Central memory CD4-positive, alpha-beta T cell (primary cell): ENCODE measurements around the gene ARF3.

ENCODE experiments used
- DNase-seq: peaks from one replicate; pipeline ENCODE4 v3.0.0; 2022

The ARF3 gene

DNA sequence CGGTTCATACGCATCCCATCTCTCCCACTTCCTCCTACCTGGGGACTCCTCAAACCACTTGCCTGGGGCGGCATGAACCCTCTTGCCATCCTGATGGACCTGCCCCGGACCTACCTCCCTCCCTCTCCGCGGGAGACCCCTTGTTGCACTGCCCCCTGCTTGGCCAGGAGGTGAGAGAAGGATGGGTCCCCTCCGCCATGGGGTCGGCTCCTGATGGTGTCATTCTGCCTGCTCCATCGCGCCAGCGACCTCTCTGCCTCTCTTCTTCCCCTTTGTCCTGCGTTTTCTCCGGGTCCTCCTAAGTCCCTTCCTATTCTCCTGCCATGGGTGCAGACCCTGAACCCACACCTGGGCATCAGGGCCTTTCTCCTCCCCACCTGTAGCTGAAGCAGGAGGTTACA is 24.5 kb upstream of the ARF3 start:
- no peak for DNase-seq

DNA sequence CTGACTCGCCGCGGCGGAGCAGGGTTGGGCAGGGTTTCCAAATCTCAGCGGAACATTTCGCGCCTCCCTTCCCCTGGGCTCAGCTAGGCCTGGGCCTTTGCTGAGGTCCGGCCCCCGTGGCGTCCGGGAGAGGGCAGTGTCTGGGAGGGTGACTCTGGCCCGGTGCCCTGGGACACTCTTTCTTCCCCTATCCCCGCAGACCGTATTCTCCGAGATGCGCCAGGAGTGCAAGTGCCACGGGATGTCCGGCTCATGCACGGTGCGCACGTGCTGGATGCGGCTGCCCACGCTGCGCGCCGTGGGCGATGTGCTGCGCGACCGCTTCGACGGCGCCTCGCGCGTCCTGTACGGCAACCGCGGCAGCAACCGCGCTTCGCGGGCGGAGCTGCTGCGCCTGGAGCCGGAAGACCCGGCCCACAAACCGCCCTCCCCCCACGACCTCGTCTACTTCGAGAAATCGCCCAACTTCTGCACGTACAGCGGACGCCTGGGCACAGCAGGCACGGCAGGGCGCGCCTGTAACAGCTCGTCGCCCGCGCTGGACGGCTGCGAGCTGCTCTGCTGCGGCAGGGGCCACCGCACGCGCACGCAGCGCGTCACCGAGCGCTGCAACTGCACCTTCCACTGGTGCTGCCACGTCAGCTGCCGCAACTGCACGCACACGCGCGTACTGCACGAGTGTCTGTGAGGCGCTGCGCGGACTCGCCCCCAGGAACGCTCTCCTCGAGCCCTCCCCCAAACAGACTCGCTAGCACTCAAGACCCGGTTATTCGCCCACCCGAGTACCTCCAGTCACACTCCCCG is 23.9 kb upstream of the ARF3 start:
- DNase-seq: peak; percentile 72

DNA sequence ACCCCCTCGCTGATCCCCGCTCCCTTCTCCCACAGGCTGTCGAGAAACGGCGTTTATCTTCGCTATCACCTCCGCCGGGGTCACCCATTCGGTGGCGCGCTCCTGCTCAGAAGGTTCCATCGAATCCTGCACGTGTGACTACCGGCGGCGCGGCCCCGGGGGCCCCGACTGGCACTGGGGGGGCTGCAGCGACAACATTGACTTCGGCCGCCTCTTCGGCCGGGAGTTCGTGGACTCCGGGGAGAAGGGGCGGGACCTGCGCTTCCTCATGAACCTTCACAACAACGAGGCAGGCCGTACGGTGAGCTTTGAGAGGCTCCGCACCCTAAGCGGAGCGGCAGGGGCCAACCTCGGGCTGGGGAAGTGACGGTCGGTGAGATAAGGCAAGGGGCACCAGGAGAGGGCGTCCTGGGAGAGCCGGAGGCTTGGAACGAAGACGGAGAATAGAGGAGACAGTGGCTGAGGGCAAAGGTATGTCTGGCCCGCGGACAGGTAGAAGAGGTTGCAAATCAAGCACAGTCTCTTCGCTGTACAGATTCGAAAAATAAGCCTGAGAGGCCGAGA is 23.2 kb upstream of the ARF3 start:
- no peak for DNase-seq

DNA sequence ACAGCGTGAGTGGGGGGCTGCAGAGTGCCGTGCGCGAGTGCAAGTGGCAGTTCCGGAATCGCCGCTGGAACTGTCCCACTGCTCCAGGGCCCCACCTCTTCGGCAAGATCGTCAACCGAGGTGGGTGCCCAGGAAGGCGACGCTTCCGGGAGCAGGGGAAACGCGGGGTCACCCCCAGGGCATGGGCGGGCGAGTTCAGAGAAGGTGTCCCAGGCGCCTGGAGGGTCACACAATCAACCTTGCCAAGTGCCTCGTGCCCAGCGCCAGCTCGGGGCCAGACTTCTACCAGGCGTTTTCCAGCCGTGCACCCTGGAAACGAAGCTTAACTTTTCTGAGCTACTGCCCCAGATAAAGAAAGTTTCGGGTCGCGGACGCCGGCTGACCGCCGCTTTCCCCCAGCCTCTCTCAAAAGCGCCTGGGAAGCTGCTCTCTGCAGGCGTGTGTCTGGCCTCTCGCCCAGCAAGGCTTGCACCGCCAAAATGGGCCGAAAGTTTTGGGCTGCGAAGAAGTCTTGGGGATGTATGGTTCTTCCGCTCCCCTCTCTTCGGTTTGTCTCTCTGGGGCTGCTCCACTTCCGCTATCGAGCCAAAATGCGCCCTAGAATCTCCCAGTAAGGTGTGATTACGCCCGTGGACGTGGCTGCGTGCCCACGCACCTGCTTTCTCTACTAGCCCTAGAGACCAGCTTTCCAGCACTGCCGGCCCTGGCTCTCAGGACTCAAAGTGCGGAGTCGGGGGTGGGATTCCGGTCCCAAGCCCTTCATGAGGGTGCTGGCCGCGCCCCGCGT is 22.5 kb upstream of the ARF3 start:
- DNase-seq: peak; percentile 57

DNA sequence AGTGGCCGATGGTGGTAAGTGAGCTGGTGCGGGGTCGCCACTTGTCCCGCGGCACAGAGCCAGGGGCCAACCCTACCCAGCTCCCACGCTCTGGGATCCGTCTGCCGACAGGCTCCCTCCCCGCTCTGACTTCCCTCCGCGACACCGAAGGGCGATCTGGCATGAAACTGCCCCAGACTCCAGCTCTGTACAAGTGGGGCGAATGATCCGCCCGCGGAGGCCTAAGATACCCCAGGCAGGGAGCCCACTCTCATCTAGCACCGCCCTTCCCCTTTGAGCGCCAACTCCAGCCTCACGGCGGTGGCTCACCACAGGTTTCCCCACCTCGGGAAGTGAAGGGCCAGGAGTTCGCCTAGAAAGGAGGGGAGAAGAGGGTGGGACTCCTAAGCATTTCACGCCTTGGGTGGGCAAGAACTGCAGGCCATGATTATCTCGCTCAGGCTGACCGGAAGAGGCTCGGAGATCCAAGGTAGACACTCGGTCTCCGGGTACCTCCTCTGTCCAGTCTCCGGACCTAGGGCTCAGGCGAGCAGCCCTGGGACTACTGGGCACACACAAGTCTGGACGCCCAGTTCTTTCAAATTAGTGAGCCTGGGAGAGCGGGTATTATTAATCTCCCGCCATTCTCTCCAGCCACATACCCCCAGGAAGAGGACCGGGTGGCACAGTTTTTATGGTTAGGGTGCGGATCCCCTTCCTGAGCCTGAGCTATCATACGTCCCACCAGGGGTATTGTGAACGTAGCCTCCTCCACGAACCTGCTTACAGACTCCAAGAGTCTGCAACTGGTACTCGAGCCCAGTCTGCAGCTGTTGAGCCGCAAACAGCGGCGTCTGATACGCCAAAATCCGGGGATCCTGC is 21.7 kb upstream of the ARF3 start:
- no peak for DNase-seq

DNA sequence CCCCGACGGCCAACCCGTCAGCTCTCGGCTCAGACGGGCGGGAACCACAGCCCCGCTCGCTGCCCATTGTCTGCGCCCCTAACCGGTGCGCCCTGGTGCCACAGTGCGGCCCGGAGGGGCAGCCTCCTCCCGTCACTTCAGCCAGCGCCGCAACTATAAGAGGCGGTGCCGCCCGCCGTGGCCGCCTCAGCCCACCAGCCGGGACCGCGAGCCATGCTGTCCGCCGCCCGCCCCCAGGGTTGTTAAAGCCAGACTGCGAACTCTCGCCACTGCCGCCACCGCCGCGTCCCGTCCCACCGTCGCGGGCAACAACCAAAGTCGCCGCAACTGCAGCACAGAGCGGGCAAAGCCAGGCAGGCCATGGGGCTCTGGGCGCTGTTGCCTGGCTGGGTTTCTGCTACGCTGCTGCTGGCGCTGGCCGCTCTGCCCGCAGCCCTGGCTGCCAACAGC is 21.0 kb upstream of the ARF3 start, which contains the start of gene WNT1:
Gene WNT1, plus strand, starts transcription at position 32 of the 450 bp plus-strand sequence. Its CDS starts 329 bp downstream, at position 361.
- DNase-seq: no peak

DNA sequence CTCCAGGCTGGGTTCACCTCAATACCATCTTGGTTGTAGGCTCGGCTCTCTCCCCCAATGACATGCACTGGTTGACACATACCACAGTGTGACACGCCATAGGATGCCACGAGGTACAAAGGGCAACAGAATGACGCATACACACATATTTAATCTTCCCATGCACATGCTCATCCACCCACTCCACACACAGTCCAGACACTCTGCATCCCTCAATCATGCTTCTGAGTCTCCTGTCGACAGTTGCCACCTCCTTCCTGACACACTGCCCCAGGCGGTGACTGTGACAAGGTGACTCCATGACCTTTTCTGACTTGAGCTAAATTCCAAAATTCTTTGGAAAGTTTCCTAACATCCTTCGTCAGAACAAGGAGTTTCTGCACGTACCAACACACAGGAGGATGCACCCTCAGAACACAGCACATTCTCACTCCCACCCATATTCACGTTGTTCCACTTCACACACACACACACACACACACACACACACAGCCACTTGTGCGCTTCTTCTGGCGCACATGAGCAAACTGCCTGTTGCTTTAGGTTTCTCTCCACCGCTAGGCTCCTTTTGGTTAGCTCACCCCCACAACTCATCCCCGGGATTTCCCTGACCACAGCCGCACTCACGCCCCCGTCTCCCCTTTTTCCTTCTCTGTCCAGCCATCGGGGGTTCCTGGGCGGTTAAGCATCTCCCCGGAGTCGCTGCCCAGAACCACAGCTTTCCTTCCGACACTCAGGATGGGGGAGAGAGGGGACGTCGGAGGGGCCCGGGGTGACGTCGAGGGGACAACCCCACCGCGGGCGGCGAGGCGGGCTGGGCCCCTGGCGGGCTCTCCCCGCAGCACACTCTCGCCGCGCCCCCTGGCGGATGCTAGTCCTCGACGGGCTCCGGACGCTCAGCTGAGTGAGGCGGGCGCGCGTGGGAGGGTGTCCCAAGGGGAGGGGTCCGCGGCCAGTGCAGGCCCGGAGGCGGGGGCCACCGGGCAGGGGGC is 20.3 kb upstream of the ARF3 start:
- peak; percentile 76 for DNase-seq

DNA sequence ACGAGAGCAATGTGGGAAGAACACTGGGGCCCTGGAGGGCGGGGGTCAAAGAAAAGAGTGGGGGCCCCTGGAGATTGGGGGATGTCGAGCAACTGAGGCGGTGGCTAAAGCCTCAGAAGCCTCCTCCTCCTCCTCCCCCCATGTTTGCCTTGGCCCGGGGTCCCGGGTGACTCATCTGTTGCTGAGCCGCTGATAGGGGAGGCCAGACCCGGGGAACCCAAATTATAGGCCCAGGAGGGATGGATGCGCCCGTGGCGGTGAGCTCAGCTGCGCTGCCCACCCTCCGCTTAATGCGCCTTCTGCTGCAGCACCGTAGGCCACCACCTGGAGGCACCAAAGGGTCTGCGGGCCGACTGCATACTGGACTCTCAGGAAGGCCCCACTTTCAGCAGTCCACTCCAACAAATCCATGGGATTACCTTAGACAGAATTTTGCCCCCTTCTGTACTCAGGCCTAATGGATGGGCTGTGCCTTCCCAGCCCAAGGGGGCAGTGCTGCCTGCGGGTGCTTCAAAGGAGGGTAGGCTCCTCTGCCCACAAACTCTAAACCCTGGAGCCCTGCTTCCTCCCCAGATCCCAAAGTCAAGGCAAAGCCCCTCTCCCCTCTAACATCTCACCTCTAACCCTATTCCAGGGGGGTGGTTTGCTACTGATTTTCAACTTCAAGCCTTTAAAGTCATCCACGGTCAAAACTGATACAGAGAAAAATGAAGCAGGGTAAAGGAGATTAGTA is 16.8 kb upstream of the ARF3 start:
- DNase-seq: no peak

DNA sequence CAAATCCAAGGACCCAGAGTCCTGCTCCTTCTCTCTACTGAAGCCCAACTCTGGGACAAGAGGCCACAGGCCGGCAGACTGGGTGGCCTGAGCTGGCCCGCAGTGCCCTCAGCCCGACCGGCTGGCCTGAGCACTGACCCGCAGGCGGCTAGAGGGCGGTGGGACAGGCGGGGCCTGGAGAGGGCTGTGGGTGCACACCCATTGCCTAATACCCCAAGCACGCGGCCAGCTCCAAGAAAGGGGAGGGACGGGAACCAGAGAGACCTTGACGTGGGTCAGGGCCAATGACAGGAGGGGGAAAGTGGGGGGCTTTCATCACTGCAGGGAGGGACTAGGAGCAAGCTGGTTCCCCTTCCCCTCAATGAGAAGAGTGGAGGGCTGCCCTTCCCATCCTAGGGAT is 16.2 kb upstream of the ARF3 start:
- DNase-seq: no peak

DNA sequence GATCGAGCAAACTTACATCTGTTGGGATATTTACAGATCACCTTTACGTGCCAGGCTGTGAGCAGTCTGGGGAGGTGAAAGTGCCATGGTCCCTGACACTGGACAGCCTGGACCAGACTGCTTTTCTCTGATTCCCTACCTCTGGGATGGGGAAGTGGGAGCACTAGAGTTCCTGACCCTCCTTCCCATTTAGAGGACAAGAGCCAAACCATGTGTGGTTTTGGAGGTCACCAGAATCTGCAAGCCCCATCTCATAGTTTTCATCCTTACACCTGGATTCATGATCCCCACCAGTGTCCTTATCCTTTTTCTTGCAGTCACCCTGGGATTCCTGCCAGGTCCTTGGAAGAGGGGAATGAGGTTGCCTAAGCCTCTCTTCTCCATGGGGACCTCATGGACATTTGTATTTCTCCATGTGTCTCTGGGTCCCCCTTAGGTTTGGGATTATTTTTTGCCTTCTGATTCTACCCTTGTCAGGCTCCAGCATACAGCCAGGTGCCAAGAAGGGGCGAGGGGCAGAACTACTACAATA is 15.7 kb upstream of the ARF3 start:
- DNase-seq: no peak

DNA sequence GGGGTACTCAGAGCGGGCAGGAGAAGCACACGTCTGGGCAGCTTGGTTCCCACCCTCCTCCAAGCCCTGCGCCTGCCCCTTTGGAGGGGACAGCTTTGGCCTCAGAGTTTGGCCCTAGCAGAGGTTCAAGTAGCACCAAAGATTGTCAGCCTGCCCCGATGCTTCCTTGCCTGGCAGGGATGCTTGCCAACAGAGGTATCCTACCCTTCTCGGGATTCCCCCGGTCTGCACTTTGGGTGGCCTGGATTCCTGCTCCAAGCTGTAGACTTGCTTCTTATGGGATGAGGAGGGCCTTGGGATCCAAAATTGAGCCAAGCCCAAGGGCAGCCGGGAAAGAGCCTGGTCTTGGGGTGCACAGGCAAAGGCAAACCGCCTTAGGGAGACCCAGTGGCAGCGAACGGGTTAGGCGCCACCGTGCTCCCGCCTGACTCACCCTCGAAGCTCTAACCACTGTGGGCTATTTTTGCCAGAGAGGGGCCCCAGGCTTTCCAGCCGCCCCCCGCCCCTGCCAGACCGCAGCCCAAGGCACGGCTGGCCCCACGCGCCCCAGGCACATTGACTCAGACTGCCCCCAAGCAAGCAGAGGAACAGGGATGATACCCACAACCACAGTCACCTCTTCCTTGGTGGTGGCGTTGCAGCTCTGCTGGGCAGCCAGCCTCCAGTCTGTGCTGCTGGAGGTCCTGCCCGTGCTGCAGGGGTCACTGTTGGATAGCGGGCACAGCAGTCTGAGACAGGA is 15.1 kb upstream of the ARF3 start:
- DNase-seq: no peak

DNA sequence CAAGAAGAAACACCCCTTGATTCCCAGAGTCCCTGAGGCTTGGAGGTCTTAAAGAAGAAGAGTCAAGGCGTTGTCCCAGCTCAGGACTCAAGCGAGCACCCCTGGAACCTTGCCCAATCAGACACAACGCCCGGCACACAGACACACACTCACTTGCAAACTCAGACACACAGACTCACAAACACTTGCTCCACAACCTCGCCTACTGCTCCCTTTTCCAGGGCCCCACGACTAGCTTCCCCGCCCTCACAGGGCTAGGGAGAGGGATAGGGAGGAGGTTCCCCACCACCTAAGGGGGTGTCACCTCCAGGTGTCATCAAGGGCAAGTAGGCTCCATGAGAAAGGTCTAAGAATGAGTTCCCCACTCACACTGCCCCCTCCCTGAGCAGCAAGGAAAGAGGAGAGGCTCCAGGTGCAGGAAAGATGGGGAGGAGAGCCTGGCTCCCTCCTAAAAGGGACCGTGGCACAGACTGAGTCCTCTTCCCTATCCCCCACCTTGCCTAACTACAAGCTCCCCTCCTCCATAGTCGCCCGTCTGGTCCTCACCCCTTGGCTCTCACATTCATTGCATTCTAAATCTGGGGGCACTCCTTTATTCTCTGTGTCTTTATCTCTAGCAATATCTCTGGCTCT is 13.5 kb upstream of the ARF3 start:
- no peak for DNase-seq

DNA sequence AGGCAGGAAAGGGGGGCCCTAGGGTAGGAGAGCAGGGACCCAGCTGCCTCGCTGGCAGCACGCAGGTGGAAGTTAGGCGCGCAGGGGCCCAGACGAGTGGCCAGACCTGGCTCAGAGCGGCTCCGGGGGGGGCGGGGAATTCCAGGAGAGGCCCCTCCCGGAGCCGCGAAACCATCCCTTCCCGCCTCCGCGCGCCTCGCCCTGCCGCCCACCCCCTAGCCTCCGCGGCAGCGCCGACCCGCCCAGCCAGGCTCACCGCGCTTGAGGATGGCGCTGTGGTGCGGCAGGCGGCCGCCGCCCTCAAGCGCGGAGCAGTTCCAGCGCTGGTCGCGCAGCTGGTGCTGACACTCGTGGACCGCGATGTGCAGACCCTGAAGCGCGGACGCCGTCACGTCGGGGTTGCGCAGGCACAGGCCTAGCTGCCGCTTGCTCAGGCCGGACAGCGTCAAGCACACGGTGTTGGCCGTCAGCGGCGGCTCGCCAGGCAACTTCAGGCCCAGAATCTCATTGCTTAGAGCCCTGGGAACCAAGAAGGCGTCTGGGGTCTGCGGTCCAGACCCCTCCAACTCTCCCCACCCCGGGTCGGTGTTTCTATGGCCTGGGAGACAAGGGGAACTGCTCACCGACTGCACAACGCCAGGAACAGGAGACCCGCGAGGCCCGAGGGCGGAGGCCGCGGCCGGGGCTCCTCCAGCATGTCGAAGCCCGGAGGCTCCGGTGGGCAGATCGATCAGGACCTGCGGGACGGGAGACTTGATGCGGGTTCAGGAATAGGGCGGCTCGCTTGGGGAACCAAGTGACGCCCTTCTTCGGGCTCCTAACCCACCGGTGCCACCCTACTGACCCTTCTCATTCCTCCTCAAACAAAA is 12.8 kb upstream of the ARF3 start:
- DNase-seq: no peak

DNA sequence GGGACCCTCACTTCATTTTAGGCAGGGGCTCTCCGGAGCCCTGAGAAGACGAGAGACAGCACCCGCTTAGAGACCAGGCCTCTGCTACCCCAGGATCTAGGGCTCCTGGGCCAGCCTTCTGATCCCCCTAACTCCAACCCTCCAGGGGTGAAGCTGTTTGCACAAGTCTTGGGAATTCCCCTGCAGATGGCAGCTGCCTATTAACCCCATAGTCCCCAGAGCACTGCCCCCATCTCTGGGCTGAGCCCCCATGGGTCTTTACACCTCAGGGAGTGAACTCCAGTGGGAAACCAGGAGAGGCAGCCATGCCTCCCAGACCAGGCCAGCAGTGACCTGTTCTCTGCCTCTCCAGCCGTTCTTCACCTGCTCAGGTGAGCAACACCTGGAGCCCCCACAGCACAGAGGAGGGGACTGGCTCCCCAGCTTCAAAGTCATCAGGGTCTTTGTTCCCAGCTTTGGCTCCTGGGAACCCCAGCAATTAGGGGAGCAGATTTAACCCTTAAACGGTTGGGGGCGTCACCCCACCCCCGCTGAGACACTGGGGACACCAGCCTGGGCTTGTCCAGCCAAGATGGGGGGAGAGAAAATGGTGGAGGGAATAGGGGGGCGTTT is 12.0 kb upstream of the ARF3 start:
- no peak for DNase-seq

DNA sequence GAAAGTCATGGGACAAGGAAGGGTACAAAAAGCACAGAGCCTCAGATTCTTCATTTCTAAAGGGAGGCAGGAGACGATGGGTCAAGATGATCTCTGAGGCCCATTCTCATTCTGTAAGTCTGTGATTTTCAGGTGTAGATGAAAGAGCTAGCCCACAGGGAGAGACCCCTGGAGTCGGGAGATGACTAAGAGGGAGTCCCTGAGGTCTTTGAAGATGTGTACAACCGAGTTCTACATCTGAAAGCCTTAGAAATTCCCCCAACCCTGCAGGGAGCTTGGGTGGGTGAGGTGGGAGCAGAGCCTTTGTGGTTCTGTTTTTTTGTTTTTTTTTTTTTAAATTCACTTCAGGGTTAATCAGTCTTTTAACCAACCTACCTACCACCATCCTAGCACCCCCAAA is 11.2 kb upstream of the ARF3 start:
- no peak for DNase-seq

DNA sequence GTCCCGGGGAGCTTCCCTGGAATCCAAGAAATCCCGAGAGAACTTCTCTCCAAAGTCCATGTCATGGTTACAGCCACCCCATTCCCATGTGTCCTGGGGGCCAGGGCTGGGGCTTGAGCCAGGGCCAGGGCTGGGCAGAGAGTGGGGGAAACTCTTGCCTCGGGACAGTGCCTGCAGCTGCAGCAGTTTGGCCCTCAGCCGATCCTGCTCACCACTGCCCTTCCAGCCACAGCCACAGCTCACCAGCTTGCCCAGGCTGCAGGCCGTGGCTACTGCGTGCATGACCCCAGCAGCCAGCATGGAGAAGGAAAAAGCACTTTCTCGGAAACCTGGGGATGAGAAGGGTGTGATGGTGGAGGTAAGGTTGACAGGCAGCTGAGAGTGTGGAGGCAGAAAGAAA is 10.7 kb upstream of the ARF3 start:
- no peak for DNase-seq

DNA sequence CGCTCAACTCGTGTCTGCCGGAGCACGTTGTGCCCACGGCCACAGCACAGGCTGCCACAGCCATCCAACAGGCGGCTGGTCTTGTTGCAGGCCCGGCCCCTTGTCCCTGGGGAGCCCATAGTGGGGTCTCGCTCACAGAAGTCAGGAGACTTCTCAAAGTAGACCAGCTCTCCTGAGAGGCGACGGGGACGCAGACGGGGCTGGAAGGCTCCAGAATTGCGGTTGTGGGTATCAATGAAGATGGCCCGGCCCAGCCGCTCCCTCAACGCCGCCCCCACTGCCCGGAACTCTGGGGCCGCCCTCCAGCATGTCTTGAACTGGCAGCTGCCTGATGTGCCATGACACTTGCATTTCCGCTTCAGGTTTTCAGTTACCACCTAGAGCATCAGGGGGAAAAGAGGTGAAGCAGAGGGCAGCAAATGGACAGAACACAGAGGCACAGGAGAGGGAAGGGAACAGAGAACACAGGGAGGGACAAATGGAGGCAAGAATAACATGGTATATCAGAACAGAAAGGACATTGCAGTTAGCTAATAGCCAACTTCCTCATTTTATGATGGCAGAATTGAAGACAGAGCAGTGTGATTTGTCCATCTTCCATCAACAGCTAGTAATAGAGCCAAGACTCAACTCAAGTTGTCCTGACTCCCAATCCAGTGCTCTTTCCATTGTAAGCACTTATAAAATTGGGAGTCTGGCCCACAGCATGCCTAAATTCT is 9.0 kb upstream of the ARF3 start:
- DNase-seq: no peak
